ENCODE data around the gene OR52H1. TPM values are rescaled to one million over a fixed set of nuclear protein-coding genes. Genes with fewer than 3 reads are reported as not detected.

The OR52H1 gene
- total and polyA plus RNA-seq, 2 donors (not counting 3 experiments of a cell fraction or from before 2014, with no cell fraction given), result 0.33 TPM; not detected in 1

DNA sequence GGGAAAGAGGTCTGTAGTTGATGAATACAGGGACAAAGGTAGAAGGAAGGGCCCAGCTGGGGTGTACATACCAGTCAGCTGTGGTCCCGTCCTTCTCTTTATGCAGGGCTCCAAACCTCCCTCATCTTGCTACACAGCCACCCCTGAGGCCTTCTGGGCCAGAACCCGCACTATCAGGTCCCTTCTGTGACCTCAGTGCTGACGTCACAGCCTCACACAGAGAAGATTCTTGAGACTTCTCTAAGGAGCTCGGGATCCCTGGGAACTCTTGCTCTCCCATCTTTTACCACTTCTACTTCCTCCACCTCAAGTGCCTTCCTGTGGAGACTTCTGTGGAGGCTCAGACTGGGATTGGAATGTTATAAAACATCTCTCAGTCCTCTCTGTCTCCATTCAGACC lies 38.5 kb downstream of the OR52H1 start, which contains the start of gene UBQLN3:
Gene UBQLN3 (minus strand): TSS at position 155 of the 400 bp plus-strand sequence. CDS start 399 bp downstream, outside the sequence.
- dilution Hi-C loops (cut with MboI; ENCODE audit: extremely low pct_ligation_motif_present, low sequenced_read_pairs), result no loop called here
- no peak for TF ChIP-seq POLR2A (IDR thresholded peaks at IDR 0.05; ENCODE audit: low read depth, low read length)
- TF ChIP-seq MAX (IDR thresholded peaks at IDR 0.05; ENCODE audit: insufficient read depth, insufficient read length), result no peak
- TF ChIP-seq GATA2 (IDR thresholded peaks at IDR 0.05; ENCODE audit: insufficient read depth, insufficient read length, low read depth, low read length), result no peak
- TF ChIP-seq EZH2 (IDR thresholded peaks at IDR 0.05; ENCODE audit: borderline replicate concordance, low read depth, low read length, severe bottlenecking), result no peak
- no peak for TF ChIP-seq FOS (IDR thresholded peaks at IDR 0.05; ENCODE audit: borderline replicate concordance, insufficient read depth, low read length)
- TF ChIP-seq, protein P1, sequence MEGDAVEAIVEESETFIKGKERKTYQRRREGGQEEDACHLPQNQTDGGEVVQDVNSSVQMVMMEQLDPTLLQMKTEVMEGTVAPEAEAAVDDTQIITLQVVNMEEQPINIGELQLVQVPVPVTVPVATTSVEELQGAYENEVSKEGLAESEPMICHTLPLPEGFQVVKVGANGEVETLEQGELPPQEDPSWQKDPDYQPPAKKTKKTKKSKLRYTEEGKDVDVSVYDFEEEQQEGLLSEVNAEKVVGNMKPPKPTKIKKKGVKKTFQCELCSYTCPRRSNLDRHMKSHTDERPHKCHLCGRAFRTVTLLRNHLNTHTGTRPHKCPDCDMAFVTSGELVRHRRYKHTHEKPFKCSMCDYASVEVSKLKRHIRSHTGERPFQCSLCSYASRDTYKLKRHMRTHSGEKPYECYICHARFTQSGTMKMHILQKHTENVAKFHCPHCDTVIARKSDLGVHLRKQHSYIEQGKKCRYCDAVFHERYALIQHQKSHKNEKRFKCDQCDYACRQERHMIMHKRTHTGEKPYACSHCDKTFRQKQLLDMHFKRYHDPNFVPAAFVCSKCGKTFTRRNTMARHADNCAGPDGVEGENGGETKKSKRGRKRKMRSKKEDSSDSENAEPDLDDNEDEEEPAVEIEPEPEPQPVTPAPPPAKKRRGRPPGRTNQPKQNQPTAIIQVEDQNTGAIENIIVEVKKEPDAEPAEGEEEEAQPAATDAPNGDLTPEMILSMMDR (IDR thresholded peaks at IDR 0.05; ENCODE audit: extremely low read depth in 1 of 2, insufficient read depth in 1 of 2, low read depth in 1 of 2, low read length in 2 of 2), result no peak
- no peak for TF ChIP-seq MYC (IDR thresholded peaks at IDR 0.05; ENCODE audit: low read depth, low read length)
- TF ChIP-seq POLR2AphosphoS5 (IDR thresholded peaks at IDR 0.05; ENCODE audit: insufficient read depth, low read depth, low read length), result no peak
- TF ChIP-seq JUN (IDR thresholded peaks at IDR 0.05; ENCODE audit: borderline replicate concordance, insufficient read depth, insufficient read length, low read depth), result no peak
- CTCF ChIA-PET, result no interaction called here

More for the DNA sequence above, 38.5 kb downstream of the OR52H1 start, which contains the start of gene UBQLN3:
- peaks cover 0 to 2% of the 10 kb centered on the region in 2 experiments for H3K27me3 ChIP-seq (ENCODE audit: control insufficient read depth in 2 of 2, insufficient read depth in 2 of 2, low read length in 2 of 2)
- H3K9me3 ChIP-seq (replicated peaks; ENCODE audit: control insufficient read depth, insufficient read depth, low read length), result no peaks in the 10 kb centered on the region
- no peaks in the 10 kb centered on the region for H4K20me1 ChIP-seq (replicated peaks; ENCODE audit: control insufficient read depth, extremely low read depth, insufficient read depth, low read length)
- no peak for DNase-seq (ENCODE audit: low read depth, low spot score)
- H3K79me2 ChIP-seq (ENCODE audit: control insufficient read depth, insufficient read depth, low read length), result no peaks in the 10 kb centered on the region
- no peaks in the 10 kb centered on the region for H3K4me1 ChIP-seq (ENCODE audit: control insufficient read depth, extremely low read depth, insufficient read depth, low read length)
- POLR2A ChIA-PET, result no interaction called here
- no peak within 1 kb of the TSS for H2AFZ ChIP-seq (ENCODE audit: low read depth, low read length)
- BruUV-seq (replicated peaks), result no TSS peak
- no peak for FAIRE-seq
- no peak within 1 kb of the TSS for H3K27ac ChIP-seq (ENCODE audit: insufficient read depth, low read depth, low read length)
- no peak within 1 kb of the TSS for H3K9ac ChIP-seq (replicated peaks; ENCODE audit: extremely low read depth, insufficient read depth, low read length)
- H3K36me3 ChIP-seq (ENCODE audit: control insufficient read depth in 2 of 2, extremely low read depth in 1 of 2, insufficient read depth in 2 of 2, low read length in 2 of 2), result no peaks in the 10 kb centered on the region
- no peak within 1 kb of the TSS for H3K4me3 ChIP-seq (replicated peaks in 1 of 3; ENCODE audit: insufficient read depth in 1 of 3, low read depth in 1 of 3, low read length in 3 of 3)
- intact Hi-C loops (cut with micrococcal nuclease), result no loop called here
- no peaks in the 10 kb centered on the region for H3K9me1 ChIP-seq (replicated peaks; ENCODE audit: control insufficient read depth, extremely low read depth, insufficient read depth, low read length)
- H3K4me2 ChIP-seq (ENCODE audit: insufficient read depth, low read length), result no peak within 1 kb of the TSS
